ENCODE measurements around the gene RTTN. TPM values are rescaled to one million over a fixed set of nuclear protein-coding genes. Genes with fewer than 3 reads are reported as not detected.

RTTN gene
- total and polyA plus RNA-seq, 10 of the 15 experiments (the other 5 are each of a cell fraction or from before 2014, with no cell fraction given): 9.4 to 36.6 (median 15.7) TPM

DNA sequence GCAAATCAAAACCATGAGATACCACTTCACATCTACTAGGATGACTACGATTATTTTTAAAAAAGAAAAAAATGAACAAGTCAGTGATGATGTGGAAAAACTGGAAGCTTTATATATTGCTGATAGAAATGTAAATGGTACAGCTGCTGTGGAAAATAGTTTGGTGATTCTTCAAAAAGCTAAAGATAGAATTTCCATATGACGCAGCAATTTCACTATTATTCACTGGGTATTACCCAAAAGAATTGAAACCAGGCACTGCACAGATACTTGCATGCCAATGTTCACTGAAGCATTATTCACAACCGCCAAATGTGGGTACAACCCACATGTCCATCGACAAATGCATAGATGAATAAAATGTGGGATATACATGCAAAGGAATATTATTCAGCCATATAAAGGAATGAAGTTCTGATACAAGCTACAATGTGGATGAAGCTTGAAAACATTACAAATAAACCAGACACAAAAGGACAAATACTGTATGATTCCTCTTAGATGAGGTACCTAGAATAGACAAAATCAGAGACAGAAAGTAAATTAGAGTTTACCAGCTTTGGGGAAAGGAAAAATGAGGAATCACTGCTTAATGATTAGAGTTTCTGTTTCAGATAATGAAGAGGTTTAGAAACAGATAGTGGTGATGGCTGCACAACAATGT, 11.1 kb downstream of the RTTN start (continued):
- no peak for TF ChIP-seq IRF3 (IDR thresholded peaks at IDR 0.05)
- TF ChIP-seq HCFC1 (IDR thresholded peaks at IDR 0.05; ENCODE audit: low read length): no peak
- TF ChIP-seq CBX5 (IDR thresholded peaks at IDR 0.05; ENCODE audit: low read depth): peak; percentile 85; the same call in 1 of the 2 replicates
- peak; percentile 86 for TF ChIP-seq CREB1 (IDR thresholded peaks at IDR 0.05; ENCODE audit: low read depth)
- TF ChIP-seq ESRRA (IDR thresholded peaks at IDR 0.05; ENCODE audit: low read length): no peak
- TF ChIP-seq, protein P1, sequence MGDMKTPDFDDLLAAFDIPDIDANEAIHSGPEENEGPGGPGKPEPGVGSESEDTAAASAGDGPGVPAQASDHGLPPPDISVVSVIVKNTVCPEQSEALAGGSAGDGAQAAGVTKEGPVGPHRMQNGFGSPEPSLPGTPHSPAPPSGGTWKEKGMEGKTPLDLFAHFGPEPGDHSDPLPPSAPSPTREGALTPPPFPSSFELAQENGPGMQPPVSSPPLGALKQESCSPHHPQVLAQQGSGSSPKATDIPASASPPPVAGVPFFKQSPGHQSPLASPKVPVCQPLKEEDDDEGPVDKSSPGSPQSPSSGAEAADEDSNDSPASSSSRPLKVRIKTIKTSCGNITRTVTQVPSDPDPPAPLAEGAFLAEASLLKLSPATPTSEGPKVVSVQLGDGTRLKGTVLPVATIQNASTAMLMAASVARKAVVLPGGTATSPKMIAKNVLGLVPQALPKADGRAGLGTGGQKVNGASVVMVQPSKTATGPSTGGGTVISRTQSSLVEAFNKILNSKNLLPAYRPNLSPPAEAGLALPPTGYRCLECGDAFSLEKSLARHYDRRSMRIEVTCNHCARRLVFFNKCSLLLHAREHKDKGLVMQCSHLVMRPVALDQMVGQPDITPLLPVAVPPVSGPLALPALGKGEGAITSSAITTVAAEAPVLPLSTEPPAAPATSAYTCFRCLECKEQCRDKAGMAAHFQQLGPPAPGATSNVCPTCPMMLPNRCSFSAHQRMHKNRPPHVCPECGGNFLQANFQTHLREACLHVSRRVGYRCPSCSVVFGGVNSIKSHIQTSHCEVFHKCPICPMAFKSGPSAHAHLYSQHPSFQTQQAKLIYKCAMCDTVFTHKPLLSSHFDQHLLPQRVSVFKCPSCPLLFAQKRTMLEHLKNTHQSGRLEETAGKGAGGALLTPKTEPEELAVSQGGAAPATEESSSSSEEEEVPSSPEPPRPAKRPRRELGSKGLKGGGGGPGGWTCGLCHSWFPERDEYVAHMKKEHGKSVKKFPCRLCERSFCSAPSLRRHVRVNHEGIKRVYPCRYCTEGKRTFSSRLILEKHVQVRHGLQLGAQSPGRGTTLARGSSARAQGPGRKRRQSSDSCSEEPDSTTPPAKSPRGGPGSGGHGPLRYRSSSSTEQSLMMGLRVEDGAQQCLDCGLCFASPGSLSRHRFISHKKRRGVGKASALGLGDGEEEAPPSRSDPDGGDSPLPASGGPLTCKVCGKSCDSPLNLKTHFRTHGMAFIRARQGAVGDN (IDR thresholded peaks at IDR 0.05): peak; percentile 22; the same call in 1 of the 2 replicates
- TF ChIP-seq, protein P2, sequence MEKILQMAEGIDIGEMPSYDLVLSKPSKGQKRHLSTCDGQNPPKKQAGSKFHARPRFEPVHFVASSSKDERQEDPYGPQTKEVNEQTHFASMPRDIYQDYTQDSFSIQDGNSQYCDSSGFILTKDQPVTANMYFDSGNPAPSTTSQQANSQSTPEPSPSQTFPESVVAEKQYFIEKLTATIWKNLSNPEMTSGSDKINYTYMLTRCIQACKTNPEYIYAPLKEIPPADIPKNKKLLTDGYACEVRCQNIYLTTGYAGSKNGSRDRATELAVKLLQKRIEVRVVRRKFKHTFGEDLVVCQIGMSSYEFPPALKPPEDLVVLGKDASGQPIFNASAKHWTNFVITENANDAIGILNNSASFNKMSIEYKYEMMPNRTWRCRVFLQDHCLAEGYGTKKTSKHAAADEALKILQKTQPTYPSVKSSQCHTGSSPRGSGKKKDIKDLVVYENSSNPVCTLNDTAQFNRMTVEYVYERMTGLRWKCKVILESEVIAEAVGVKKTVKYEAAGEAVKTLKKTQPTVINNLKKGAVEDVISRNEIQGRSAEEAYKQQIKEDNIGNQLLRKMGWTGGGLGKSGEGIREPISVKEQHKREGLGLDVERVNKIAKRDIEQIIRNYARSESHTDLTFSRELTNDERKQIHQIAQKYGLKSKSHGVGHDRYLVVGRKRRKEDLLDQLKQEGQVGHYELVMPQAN (conservative IDR thresholded peaks at IDR 0.05): no peak
- TF ChIP-seq MEF2B (IDR thresholded peaks at IDR 0.05; ENCODE audit: partially characterized antibody, poor library complexity, severe bottlenecking): peak; percentile 95
- TF ChIP-seq CUX1 (IDR thresholded peaks at IDR 0.05; ENCODE audit: insufficient replicate concordance, low read depth, low read length): no peak
- TF ChIP-seq TARDBP (IDR thresholded peaks at IDR 0.05; ENCODE audit: borderline replicate concordance): no peak
- no peak for TF ChIP-seq LARP7 (IDR thresholded peaks at IDR 0.05)
- peak; percentile 73 for TF ChIP-seq GABPA (IDR thresholded peaks at IDR 0.05; ENCODE audit: low read depth)
